Glutamatergic neuron (in vitro differentiated cells): ENCODE measurements around the gene KCNA3. TPM values are rescaled to one million over a fixed set of nuclear protein-coding genes. Genes with fewer than 3 reads are reported as not detected.

Experiments
- DNase-seq: peaks from one replicate; pipeline ENCODE4 v3.0.0; 2022
- H3K27ac Mint-ChIP-seq: one replicate; pipeline ENCODE4 v1.8.0; 2020; ENCODE audit warnings: mild to moderate bottlenecking, mixed read lengths, inconsistent platforms; ENCODE audit not compliant: unreplicated experiment
- H3K27me3 Mint-ChIP-seq: one replicate; pipeline ENCODE4 v1.8.0; 2020; ENCODE audit warnings: mild to moderate bottlenecking, moderate library complexity, mixed read lengths, inconsistent platforms; ENCODE audit not compliant: unreplicated experiment
- H3K36me3 Mint-ChIP-seq: one replicate; pipeline ENCODE4 v1.8.0; 2020; ENCODE audit warnings: mild to moderate bottlenecking, mixed read lengths, inconsistent platforms; ENCODE audit not compliant: unreplicated experiment
- H3K4me1 Mint-ChIP-seq: one replicate; pipeline ENCODE4 v1.8.0; 2020; ENCODE audit warnings: mild to moderate bottlenecking, low read depth, mixed read lengths, inconsistent platforms; ENCODE audit not compliant: unreplicated experiment
- H3K4me3 Mint-ChIP-seq: one replicate; pipeline ENCODE4 v1.8.0; 2020; ENCODE audit warnings: mild to moderate bottlenecking, mixed read lengths, inconsistent platforms; ENCODE audit not compliant: unreplicated experiment
- H3K9me3 Mint-ChIP-seq: one replicate; pipeline ENCODE4 v1.8.0; 2020; ENCODE audit warnings: mild to moderate bottlenecking, moderate library complexity, mixed read lengths, inconsistent platforms; ENCODE audit not compliant: unreplicated experiment
- CTCF ChIP-seq: fragments of 200-600 bp; sonication (generic); IDR thresholded peaks from one replicate; pipeline ENCODE4 v1.5.0; 2021; ENCODE audit not compliant: partially characterized antibody, unreplicated experiment
- total RNA-seq: library from RNA; stranded (reverse); fragmentation: NEBNext Ultra II Directional; extraction: Animal tissue kit (Norgen Biotek cat#: 25700); gene quantifications from one replicate; pipeline ENCODE4 v1.2.1, GENCODE V29; 2021; ENCODE audit not compliant: unreplicated experiment

The KCNA3 gene
- total RNA-seq, 1 donor from 2014 or later, result 2.7 TPM

GRCh38 chr1:110637475-110637874 is 37.3 kb downstream of the KCNA3 start:
- no peak for DNase-seq
- Mint-ChIP-seq H3K36me3 (no peaks in the 10 kb centered on the region), H3K9me3 (peaks cover 15% of the 10 kb centered on the region), H3K4me1 (peaks cover 23% of the 10 kb centered on the region), H3K27me3 (peaks cover 5% of the 10 kb centered on the region), H3K4me3 (no peak overlapping the region), H3K27ac (peak overlapping the region; percentile 71)
- peak; percentile 14 for TF ChIP-seq CTCF

- no peak for DNase-seq
- no peak for TF ChIP-seq CTCF
- Mint-ChIP-seq H3K27me3 (peaks cover 5% of the 10 kb centered on the region), H3K27ac (no peak overlapping the region), H3K9me3 (peaks cover 15% of the 10 kb centered on the region), H3K4me3 (no peak overlapping the region), H3K4me1 (peaks cover 23% of the 10 kb centered on the region), H3K36me3 (no peaks in the 10 kb centered on the region)
These were observed 38.4 kb downstream of the KCNA3 start for GRCh38 chr1:110636149-110636935.

- peaks cover 14% of the 10 kb centered on the region for H3K9me3 Mint-ChIP-seq
- peaks cover 23% of the 10 kb centered on the region for H3K4me1 Mint-ChIP-seq
- DNase-seq, result no peak
- H3K4me3 Mint-ChIP-seq, result no peak overlapping the region
- H3K36me3 Mint-ChIP-seq, result no peaks in the 10 kb centered on the region
- peaks cover 5% of the 10 kb centered on the region for H3K27me3 Mint-ChIP-seq
- peak overlapping the region; percentile 28 for H3K27ac Mint-ChIP-seq
- no peak for TF ChIP-seq CTCF
These were observed 39.3 kb downstream of the KCNA3 start for GRCh38 chr1:110635434-110635833.

- peaks cover 11% of the 10 kb centered on the region for H3K9me3 Mint-ChIP-seq
- peaks cover 5% of the 10 kb centered on the region for H3K27me3 Mint-ChIP-seq
- no peaks in the 10 kb centered on the region for H3K36me3 Mint-ChIP-seq
- no peak overlapping the region for H3K4me3 Mint-ChIP-seq
- TF ChIP-seq CTCF, result no peak
- DNase-seq, result no peak
- peak overlapping the region; percentile 28 for H3K27ac Mint-ChIP-seq
- H3K4me1 Mint-ChIP-seq, result peaks cover 23% of the 10 kb centered on the region
These were observed 40.1 kb downstream of the KCNA3 start for GRCh38 chr1:110634455-110635311.
